IPS-18c (cell line): ENCODE data around the gene TMEM150B.

Experiments
- H3K4me3 ChIP-seq: 2 replicates; pipeline ENCODE4 v1.7.0; 2013; ENCODE audit warnings: low read depth, mild to moderate bottlenecking, low read length, moderate library complexity; ENCODE audit not compliant: insufficient read depth
- H3K9me3 ChIP-seq: one replicate; pipeline ENCODE4 v1.6.1; 2013; ENCODE audit warnings: mild to moderate bottlenecking, low read length, moderate library complexity; ENCODE audit not compliant: control insufficient read depth, insufficient read depth

TMEM150B gene

GRCh38 chr19:55358943-55359908, 34.1 kb upstream of the TMEM150B start:
- Histone ChIP-seq H3K4me3 (no peak overlapping the region; the same call in 1 of the 2 replicates), H3K9me3 (no peaks in the 10 kb centered on the region)

- Histone ChIP-seq H3K4me3 (no peak overlapping the region), H3K9me3 (no peaks in the 10 kb centered on the region)
Measured at GRCh38 chr19:55358493-55358892, 33.4 kb upstream of the TMEM150B start.

GRCh38 chr19:55355213-55355821, 30.2 kb upstream of the TMEM150B start:
- 0 out of 2 replicates have a peak overlapping the region, but pooled peaks have one; percentile 15 for H3K4me3 ChIP-seq
- no peaks in the 10 kb centered on the region for H3K9me3 ChIP-seq

- H3K9me3 ChIP-seq, result no peaks in the 10 kb centered on the region
- H3K4me3 ChIP-seq, result peak within 1 kb of the TSS; percentile 69
Measured at GRCh38 chr19:55354698-55355212, 29.6 kb upstream of the TMEM150B start, which contains the start of gene COX6B2. Gene COX6B2, minus strand, starts transcription at chr19:55354719. Its CDS starts 198 bp downstream, at chr19:55354521.

GRCh38 chr19:55353803-55354697, 28.9 kb upstream of the TMEM150B start:
- H3K4me3 ChIP-seq, result peak overlapping the region; percentile 69

GRCh38 chr19:55353356-55353802, 28.2 kb upstream of the TMEM150B start:
- Histone ChIP-seq H3K9me3 (no peaks in the 10 kb centered on the region), H3K4me3 (peak overlapping the region; percentile 69)

More at GRCh38 chr19:55353803-55354697, 28.9 kb upstream of the TMEM150B start:
- no peaks in the 10 kb centered on the region for H3K9me3 ChIP-seq

GRCh38 chr19:55352549-55353145, 27.5 kb upstream of the TMEM150B start:
- Histone ChIP-seq H3K9me3 (no peaks in the 10 kb centered on the region), H3K4me3 (no peak overlapping the region)

- Histone ChIP-seq H3K9me3 (no peaks in the 10 kb centered on the region), H3K4me3 (no peak overlapping the region)
Measured at GRCh38 chr19:55352040-55352439, 26.9 kb upstream of the TMEM150B start.

GRCh38 chr19:55350620-55351315, 25.6 kb upstream of the TMEM150B start:
- H3K4me3 ChIP-seq, result no peak overlapping the region

GRCh38 chr19:55348317-55349034, 23.3 kb upstream of the TMEM150B start:
- no peak overlapping the region for H3K4me3 ChIP-seq
- H3K9me3 ChIP-seq, result no peaks in the 10 kb centered on the region

More at GRCh38 chr19:55350620-55351315, 25.6 kb upstream of the TMEM150B start:
- no peaks in the 10 kb centered on the region for H3K9me3 ChIP-seq

- Histone ChIP-seq H3K9me3 (no peaks in the 10 kb centered on the region), H3K4me3 (no peak overlapping the region)
Measured at GRCh38 chr19:55347442-55348009, 22.4 kb upstream of the TMEM150B start.

- Histone ChIP-seq H3K4me3 (no peak overlapping the region), H3K9me3 (no peaks in the 10 kb centered on the region)
Measured at GRCh38 chr19:55346725-55347441, 21.7 kb upstream of the TMEM150B start.

- H3K4me3 ChIP-seq, result no peak overlapping the region
- H3K9me3 ChIP-seq, result no peaks in the 10 kb centered on the region
Measured at GRCh38 chr19:55345818-55346724, 20.9 kb upstream of the TMEM150B start.
